ENCODE results near the gene LRRC31.
A peak's percentile ranks its signal among the peaks of the same experiment; 100 is the strongest.

LRRC31 gene

GRCh38 chr3:169869484-169870220 lies at the start of gene LRRC31:
Gene LRRC31, minus strand, starts transcription at chr3:169869935. Its CDS starts 128 bp downstream, at chr3:169869807.
- DNase-seq (ENCODE audit: low spot score), result no peak

- DNase-seq (ENCODE audit: low spot score), result no peak
Observed at GRCh38 chr3:169914321-169914720, 44.6 kb upstream of the LRRC31 start.

- DNase-seq (ENCODE audit: low spot score), result peak; percentile 30
Observed at GRCh38 chr3:169913323-169913722, 43.6 kb upstream of the LRRC31 start.

- no peak for DNase-seq (ENCODE audit: low spot score)
Observed at GRCh38 chr3:169911272-169911671, 41.5 kb upstream of the LRRC31 start, which contains the start of gene SAMD7. Gene SAMD7, plus strand, starts transcription at chr3:169911572. Its CDS starts 7,927 bp downstream, at chr3:169919499.

GRCh38 chr3:169907944-169908343 lies 38.2 kb upstream of the LRRC31 start:
- no peak for DNase-seq (ENCODE audit: low spot score)

- no peak for DNase-seq (ENCODE audit: low spot score)
Observed at GRCh38 chr3:169907476-169907875, 37.7 kb upstream of the LRRC31 start.

- no peak for DNase-seq (ENCODE audit: low spot score)
Observed at GRCh38 chr3:169905404-169905803, 35.7 kb upstream of the LRRC31 start.

GRCh38 chr3:169901453-169901852 lies 31.7 kb upstream of the LRRC31 start:
- DNase-seq (ENCODE audit: low spot score), result no peak

- no peak for DNase-seq (ENCODE audit: low spot score)
Observed at GRCh38 chr3:169897284-169897683, 27.5 kb upstream of the LRRC31 start.

- no peak for DNase-seq (ENCODE audit: low spot score)
Observed at GRCh38 chr3:169895072-169895471, 25.3 kb upstream of the LRRC31 start.

- DNase-seq (ENCODE audit: low spot score), result no peak
Observed at GRCh38 chr3:169894110-169894509, 24.4 kb upstream of the LRRC31 start.

GRCh38 chr3:169891886-169892285 lies 22.2 kb upstream of the LRRC31 start:
- no peak for DNase-seq (ENCODE audit: low spot score)

GRCh38 chr3:169886671-169887070 lies 16.9 kb upstream of the LRRC31 start:
- DNase-seq (ENCODE audit: low spot score), result no peak

- DNase-seq (ENCODE audit: low spot score), result no peak
Observed at GRCh38 chr3:169880576-169881250, 11.0 kb upstream of the LRRC31 start.

- no peak for DNase-seq (ENCODE audit: low spot score)
Observed at GRCh38 chr3:169879845-169880575, 10.3 kb upstream of the LRRC31 start.

- DNase-seq (ENCODE audit: low spot score), result no peak
Observed at GRCh38 chr3:169879013-169879557, 9.3 kb upstream of the LRRC31 start.

- no peak for DNase-seq (ENCODE audit: low spot score)
Observed at GRCh38 chr3:169871129-169871886, 1.6 kb upstream of the LRRC31 start.

GRCh38 chr3:169868369-169868768 lies 1.4 kb downstream of the LRRC31 start:
- no peak for DNase-seq (ENCODE audit: low spot score)

GRCh38 chr3:169867584-169868210 lies 2.0 kb downstream of the LRRC31 start:
- no peak for DNase-seq (ENCODE audit: low spot score)

- DNase-seq (ENCODE audit: low spot score), result no peak
Observed at GRCh38 chr3:169865176-169865767, 4.5 kb downstream of the LRRC31 start.

- DNase-seq (ENCODE audit: low spot score), result no peak
Observed at GRCh38 chr3:169864270-169864669, 5.5 kb downstream of the LRRC31 start.

All from D341Med (cell line).